Stimulated activated CD8-positive, alpha-beta memory T cell treated with anti-CD3 and anti-CD28 coated beads, Interleukin-15, amount 100 ng/mL, for 48 hours (primary cell): ENCODE measurements around the gene TMPRSS11F.
"Not testable (repeated sequence)": the region's sequence is repeated elsewhere in the genome, so short reads cannot be mapped to it uniquely, and the experiment has no call there.

Source experiments
- DNase-seq, 2 donors: peaks; one replicate each; pipeline ENCODE4 v3.0.0-alpha.2; 2020; ENCODE audit warnings: low read depth in 2 of 2

The TMPRSS11F gene

GRCh38 chr4:68129793-68130192, at the start of gene TMPRSS11F:
TMPRSS11F (minus strand) TSS chr4:68129869; CDS start chr4:68129820, 49 bp downstream.
- no peak for DNase-seq

- no peak for DNase-seq
Observed at GRCh38 chr4:68176904-68177303, 47.2 kb upstream of the TMPRSS11F start.

GRCh38 chr4:68176500-68176899, 46.8 kb upstream of the TMPRSS11F start:
- DNase-seq, result no peak

GRCh38 chr4:68175562-68176155, 46.0 kb upstream of the TMPRSS11F start:
- no peak for DNase-seq

- not testable (repeated sequence) for DNase-seq
Observed at GRCh38 chr4:68174389-68174788, 44.7 kb upstream of the TMPRSS11F start.

- DNase-seq, result not testable (repeated sequence)
Observed at GRCh38 chr4:68172147-68172546, 42.5 kb upstream of the TMPRSS11F start.

- DNase-seq, result no peak
Observed at GRCh38 chr4:68167706-68168105, 38.0 kb upstream of the TMPRSS11F start.

- no peak for DNase-seq
Observed at GRCh38 chr4:68167166-68167565, 37.5 kb upstream of the TMPRSS11F start.

- no peak for DNase-seq
Observed at GRCh38 chr4:68163754-68164153, 34.1 kb upstream of the TMPRSS11F start.

GRCh38 chr4:68162196-68162595, 32.5 kb upstream of the TMPRSS11F start:
- DNase-seq, result no peak

- DNase-seq, result no peak
Observed at GRCh38 chr4:68152411-68152810, 22.7 kb upstream of the TMPRSS11F start.

- no peak for DNase-seq
Observed at GRCh38 chr4:68148800-68149685, 19.4 kb upstream of the TMPRSS11F start.

- DNase-seq, result no peak
Observed at GRCh38 chr4:68147079-68147478, 17.4 kb upstream of the TMPRSS11F start.

- DNase-seq, result no peak
Observed at GRCh38 chr4:68145261-68145660, 15.6 kb upstream of the TMPRSS11F start.

GRCh38 chr4:68141852-68142251, 12.2 kb upstream of the TMPRSS11F start:
- DNase-seq, result no peak

GRCh38 chr4:68132342-68132741, 2.7 kb upstream of the TMPRSS11F start:
- DNase-seq, result no peak

GRCh38 chr4:68124262-68124661, 5.4 kb downstream of the TMPRSS11F start:
- DNase-seq, result no peak

GRCh38 chr4:68123525-68123924, 6.1 kb downstream of the TMPRSS11F start:
- DNase-seq, result no peak

GRCh38 chr4:68119921-68120320, 9.7 kb downstream of the TMPRSS11F start:
- no peak for DNase-seq

- DNase-seq, result no peak
Observed at GRCh38 chr4:68110441-68110840, 19.2 kb downstream of the TMPRSS11F start.

- DNase-seq, result no peak
Observed at GRCh38 chr4:68109868-68110267, 19.8 kb downstream of the TMPRSS11F start.

GRCh38 chr4:68082758-68083157, 46.9 kb downstream of the TMPRSS11F start:
- DNase-seq, result no peak

GRCh38 chr4:68079928-68080327, 49.7 kb downstream of the TMPRSS11F start:
- no peak for DNase-seq
